ENCODE data around the gene NFATC2IP.
A peak's percentile ranks its signal among the peaks of the same experiment; 100 is the strongest.
"Not testable (repeated sequence)": the region's sequence is repeated elsewhere in the genome, so short reads cannot be mapped to it uniquely, and the experiment has no call there.

NFATC2IP gene

GRCh38 chr16:28925386-28926228 lies 25.1 kb upstream of the NFATC2IP start:
- DNase-seq (ENCODE audit: low read depth in 2 of 2), result peak; percentile 51 to 52

- DNase-seq (ENCODE audit: low read depth in 2 of 2), result not testable (repeated sequence)
These were observed 24.5 kb upstream of the NFATC2IP start for GRCh38 chr16:28926284-28926683.

- no peak for DNase-seq (ENCODE audit: low read depth in 2 of 2)
These were observed 22.9 kb upstream of the NFATC2IP start for GRCh38 chr16:28927815-28928214.

- DNase-seq (ENCODE audit: low read depth in 2 of 2), result no peak
These were observed 20.5 kb upstream of the NFATC2IP start for GRCh38 chr16:28930203-28930602.

- DNase-seq (ENCODE audit: low read depth in 2 of 2), result no peak
These were observed 20.1 kb upstream of the NFATC2IP start for GRCh38 chr16:28930652-28931051.

- DNase-seq (ENCODE audit: low read depth in 2 of 2), result no peak
These were observed 18.9 kb upstream of the NFATC2IP start, which contains the start of gene CD19 for GRCh38 chr16:28931801-28932225. Gene CD19 (plus strand): TSS chr16:28931971. CDS start chr16:28932001, 30 bp downstream.

GRCh38 chr16:28932339-28933141 lies 18.2 kb upstream of the NFATC2IP start:
- DNase-seq (ENCODE audit: low read depth in 2 of 2), result no peak

- DNase-seq (ENCODE audit: low read depth in 2 of 2), result no peak
These were observed 17.6 kb upstream of the NFATC2IP start for GRCh38 chr16:28933171-28933570.

GRCh38 chr16:28935346-28935745 lies 15.4 kb upstream of the NFATC2IP start:
- DNase-seq (ENCODE audit: low read depth in 2 of 2), result no peak

GRCh38 chr16:28935924-28936783 lies 14.6 kb upstream of the NFATC2IP start:
- DNase-seq (ENCODE audit: low read depth in 2 of 2), result peak; percentile 40 to 44

GRCh38 chr16:28936784-28937155 lies 14.0 kb upstream of the NFATC2IP start:
- no peak for DNase-seq (ENCODE audit: low read depth in 2 of 2)

GRCh38 chr16:28937222-28937876 lies 13.4 kb upstream of the NFATC2IP start:
- DNase-seq (ENCODE audit: low read depth in 2 of 2), result no peak

- no peak for DNase-seq (ENCODE audit: low read depth in 2 of 2)
These were observed 12.0 kb upstream of the NFATC2IP start for GRCh38 chr16:28938721-28939120.

- not testable (repeated sequence) for DNase-seq (ENCODE audit: low read depth in 2 of 2)
These were observed 10.9 kb upstream of the NFATC2IP start for GRCh38 chr16:28939825-28940224.

- no peak for DNase-seq (ENCODE audit: low read depth in 2 of 2)
These were observed 7.5 kb upstream of the NFATC2IP start for GRCh38 chr16:28943281-28943680.

- DNase-seq (ENCODE audit: low read depth in 2 of 2), result no peak
These were observed 4.1 kb upstream of the NFATC2IP start for GRCh38 chr16:28946681-28947080.

- DNase-seq (ENCODE audit: low read depth in 2 of 2), result no peak
These were observed 740 bp downstream of the NFATC2IP start for GRCh38 chr16:28951410-28951943.

- no peak for DNase-seq (ENCODE audit: low read depth in 2 of 2)
These were observed 7.5 kb downstream of the NFATC2IP start for GRCh38 chr16:28958216-28958615.

GRCh38 chr16:28958836-28959235 lies 8.1 kb downstream of the NFATC2IP start:
- DNase-seq (ENCODE audit: low read depth in 2 of 2), result no peak

GRCh38 chr16:28964072-28964471 lies 13.3 kb downstream of the NFATC2IP start:
- no peak for DNase-seq (ENCODE audit: low read depth in 2 of 2)

GRCh38 chr16:28964496-28964895 lies 13.8 kb downstream of the NFATC2IP start:
- no peak for DNase-seq (ENCODE audit: low read depth in 2 of 2)
